HepG2 (cell line): ENCODE results near the gene NCKAP5L. TPM values are rescaled to one million over a fixed set of nuclear protein-coding genes. Genes with fewer than 3 reads are reported as not detected.

Experiments
- CENPT ChIP-seq: sonication (generic); formaldehyde crosslinking; IDR thresholded peaks from 2 replicates; pipeline ENCODE4 v1.8.0; 2022; ENCODE audit warnings: low read depth, mild to moderate bottlenecking, moderate library complexity, missing genetic modification reagents
- FOXA3 ChIP-seq: IDR thresholded peaks from 2 replicates; pipeline ENCODE4 v1.6.1; 2016; ENCODE audit warnings: missing genetic modification reagents, missing compliant biosample characterization
- GABPB1 ChIP-seq: IDR thresholded peaks from 2 replicates; pipeline ENCODE4 v1.6.1; 2016; ENCODE audit warnings: mild to moderate bottlenecking, missing genetic modification reagents, moderate library complexity, missing compliant biosample characterization
- MIER3 ChIP-seq: IDR thresholded peaks from 2 replicates; pipeline ENCODE4 v1.6.1; 2016; ENCODE audit warnings: missing compliant biosample characterization, borderline replicate concordance
- PCBP1 ChIP-seq: fragments of 200-400 bp; formaldehyde crosslinking; IDR thresholded peaks from 2 replicates; pipeline ENCODE4 v1.6.1; 2017; ENCODE audit warnings: mild to moderate bottlenecking, low read depth, low read length, borderline replicate concordance
- REPIN1 ChIP-seq: sonication (generic); formaldehyde crosslinking; IDR thresholded peaks from 2 replicates; pipeline ENCODE4 v1.8.0; 2022; ENCODE audit warnings: missing genetic modification reagents, low read depth, mild to moderate bottlenecking, borderline replicate concordance
- SIN3A ChIP-seq: IDR thresholded peaks from 2 replicates; pipeline ENCODE4 v1.6.1; 2011; ENCODE audit warnings: low read depth, mild to moderate bottlenecking, control low read depth, low read length, borderline replicate concordance
- SP4 ChIP-seq: sonication (generic); formaldehyde crosslinking; IDR thresholded peaks from 2 replicates; pipeline ENCODE4 v1.8.1; 2023; ENCODE audit warnings: mild to moderate bottlenecking, missing genetic modification reagents
- U2AF2 ChIP-seq: fragments of 200-400 bp; formaldehyde crosslinking; IDR thresholded peaks from 2 replicates; pipeline ENCODE4 v1.6.1; 2017; ENCODE audit warnings: low read depth, mild to moderate bottlenecking, low read length
- ZNF563 ChIP-seq: sonication (generic); formaldehyde crosslinking; IDR thresholded peaks from 2 replicates; pipeline ENCODE4 v1.8.0; 2022; ENCODE audit warnings: mild to moderate bottlenecking, moderate library complexity, missing genetic modification reagents
- ZNF777 ChIP-seq: sonication (generic); formaldehyde crosslinking; IDR thresholded peaks from 2 replicates; pipeline ENCODE4 v1.4.0; 2020; ENCODE audit warnings: missing genetic modification reagents
- ZNF891 ChIP-seq: sonication (generic); formaldehyde crosslinking; IDR thresholded peaks from 2 replicates; pipeline ENCODE4 v1.5.0; 2020; ENCODE audit warnings: mild to moderate bottlenecking, missing genetic modification reagents
- ZSCAN31 ChIP-seq: sonication (generic); formaldehyde crosslinking; IDR thresholded peaks from 2 replicates; pipeline ENCODE4 v1.5.0; 2020; ENCODE audit warnings: low read depth, mild to moderate bottlenecking, missing genetic modification reagents
- ZZZ3 ChIP-seq: sonication (generic); formaldehyde crosslinking; IDR thresholded peaks from 2 replicates; pipeline ENCODE4 v1.4.0; 2020; ENCODE audit warnings: missing genetic modification reagents, mild to moderate bottlenecking, borderline replicate concordance
- polyA plus RNA-seq, 8 experiments: library from polyadenylated mRNA; depleted of rRNA in 3 of 8; stranded (reverse) in 7 of 8; unstranded in 1 of 8; fragments of >200 nt; fragmentation: Illumina TruSeq in 4 of 8; extraction: Trizol in 4 of 8; gene quantifications; 2 replicates each; pipeline versions ENCODE4 v1.2.1 to v1.2.3, GENCODE V29; 2011 to 2016; ENCODE audit warnings: low read depth in 4 of 8, missing spikeins in 1 of 8, mixed read lengths in 1 of 8; ENCODE audit not compliant: insufficient read depth in 1 of 8
- total RNA-seq, 5 experiments: library from RNA; depleted of rRNA; stranded (reverse); fragments of >200 nt; fragmentation: Illumina TruSeq; extraction: Trizol; gene quantifications; 2 replicates each; pipeline ENCODE4 v1.2.3, GENCODE V29; 2016; ENCODE audit warnings: low read depth in 1 of 5
- TF ChIP-seq, protein P1 (sequence below): sonication (generic); formaldehyde crosslinking; IDR thresholded peaks from 2 replicates; pipeline ENCODE4 v1.4.0; 2020; ENCODE audit warnings: missing genetic modification reagents
- TF ChIP-seq, protein P2 (sequence below): sonication (generic); formaldehyde crosslinking; IDR thresholded peaks from 2 replicates; pipeline ENCODE4 v1.4.0; 2020; ENCODE audit warnings: missing genetic modification reagents
- TF ChIP-seq, protein P3 (sequence below): sonication (generic); formaldehyde crosslinking; IDR thresholded peaks from 2 replicates; pipeline ENCODE4 v1.5.1; 2020; ENCODE audit warnings: mild to moderate bottlenecking, missing genetic modification reagents, borderline replicate concordance
- TF ChIP-seq, protein P4 (sequence below): sonication (generic); formaldehyde crosslinking; IDR thresholded peaks from 2 replicates; pipeline ENCODE4 v1.9.0; 2021; ENCODE audit warnings: missing genetic modification reagents, borderline replicate concordance
- TF ChIP-seq, protein P5 (sequence below): sonication (generic); formaldehyde crosslinking; IDR thresholded peaks from 2 replicates; pipeline ENCODE4 v1.5.0; 2020; ENCODE audit warnings: mild to moderate bottlenecking, missing genetic modification reagents
- TF ChIP-seq, protein P6 (sequence below): IDR thresholded peaks from 2 replicates; pipeline ENCODE4 v1.6.1; 2016; ENCODE audit warnings: missing genetic modification reagents, missing compliant biosample characterization

NCKAP5L gene
- total and polyA plus RNA-seq, 2 of the 13 experiments (the other 11 are each of a cell fraction or from before 2014, with no cell fraction given) = 4.1 to 9.0 TPM

DNA sequence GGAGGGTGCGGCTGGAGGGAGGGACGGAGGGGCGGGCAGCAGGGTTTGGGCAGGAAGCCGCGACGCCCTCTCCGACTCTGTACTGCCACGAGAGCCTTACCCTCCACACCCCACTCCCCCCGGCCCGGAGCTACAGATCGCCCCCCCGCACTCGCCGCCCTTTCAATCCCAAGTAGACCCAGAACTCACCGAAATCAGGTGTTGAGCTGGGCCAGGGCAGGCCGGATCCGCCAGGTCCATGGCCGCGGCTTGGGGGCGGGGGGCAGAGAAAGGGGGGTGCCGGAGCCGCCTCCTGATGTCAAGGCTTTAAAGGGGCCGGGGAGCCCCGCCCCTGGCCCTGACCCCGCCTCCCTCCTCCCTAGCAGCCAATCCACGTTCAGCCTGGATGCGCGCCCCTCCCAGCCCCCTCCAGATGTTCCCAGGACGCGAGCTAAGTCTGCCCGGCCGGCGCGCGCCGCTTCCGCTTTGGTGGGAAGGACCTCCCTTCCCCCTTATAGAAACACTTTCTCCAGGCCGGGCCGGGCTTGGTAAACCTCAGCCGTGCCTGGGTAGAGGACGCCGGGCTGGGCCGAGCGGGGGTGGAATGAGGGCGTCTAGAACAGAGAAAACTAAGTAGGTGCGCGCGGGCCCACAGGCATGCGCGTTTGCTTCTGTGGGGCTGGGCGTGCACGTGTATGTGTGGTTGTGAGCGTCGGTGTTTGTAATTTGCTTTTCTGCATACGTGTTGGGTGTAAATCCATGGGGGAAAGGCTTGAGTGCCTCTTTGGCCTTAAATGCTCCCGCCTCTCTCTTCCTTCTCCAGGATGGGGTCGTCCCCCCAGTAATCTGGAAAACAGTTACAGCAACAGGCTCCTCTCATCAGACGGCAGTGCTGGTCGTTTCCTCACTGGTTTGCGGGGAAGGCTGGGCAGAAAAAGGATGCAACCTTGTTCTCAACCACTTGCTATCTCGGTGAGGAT, at the start of gene NCKAP5L (continued):
- TF ChIP-seq, protein P1, sequence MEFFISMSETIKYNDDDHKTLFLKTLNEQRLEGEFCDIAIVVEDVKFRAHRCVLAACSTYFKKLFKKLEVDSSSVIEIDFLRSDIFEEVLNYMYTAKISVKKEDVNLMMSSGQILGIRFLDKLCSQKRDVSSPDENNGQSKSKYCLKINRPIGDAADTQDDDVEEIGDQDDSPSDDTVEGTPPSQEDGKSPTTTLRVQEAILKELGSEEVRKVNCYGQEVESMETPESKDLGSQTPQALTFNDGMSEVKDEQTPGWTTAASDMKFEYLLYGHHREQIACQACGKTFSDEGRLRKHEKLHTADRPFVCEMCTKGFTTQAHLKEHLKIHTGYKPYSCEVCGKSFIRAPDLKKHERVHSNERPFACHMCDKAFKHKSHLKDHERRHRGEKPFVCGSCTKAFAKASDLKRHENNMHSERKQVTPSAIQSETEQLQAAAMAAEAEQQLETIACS (CRISPR knock-in tag) = 0 out of 2 replicates have a peak, but pooled peaks have one; percentile 19
- TF ChIP-seq ZNF891 (CRISPR knock-in tag) (peak; percentile 82; the same call in 1 of the 2 replicates), ZNF777 (CRISPR knock-in tag) (peak; percentile 81), MIER3 (CRISPR knock-in tag) (no peak), PCBP1 (0 out of 2 replicates have a peak, but pooled peaks have one; percentile 6), ZZZ3 (no peak), U2AF2 (no peak), SP4 (CRISPR knock-in tag) (peak; percentile 90), CENPT (CRISPR knock-in tag) (no peak), ZNF563 (CRISPR knock-in tag) (no peak), REPIN1 (peak; percentile 47; the same call in 1 of the 2 replicates), SIN3A (peak; percentile 80; the same call in 1 of the 2 replicates), FOXA3 (peak; percentile 5; the same call in 1 of the 2 replicates), ZSCAN31 (CRISPR knock-in tag) (0 out of 2 replicates have a peak, but pooled peaks have one; percentile 46), GABPB1 (CRISPR knock-in tag) (peak; percentile 77)
- TF ChIP-seq, protein P2, sequence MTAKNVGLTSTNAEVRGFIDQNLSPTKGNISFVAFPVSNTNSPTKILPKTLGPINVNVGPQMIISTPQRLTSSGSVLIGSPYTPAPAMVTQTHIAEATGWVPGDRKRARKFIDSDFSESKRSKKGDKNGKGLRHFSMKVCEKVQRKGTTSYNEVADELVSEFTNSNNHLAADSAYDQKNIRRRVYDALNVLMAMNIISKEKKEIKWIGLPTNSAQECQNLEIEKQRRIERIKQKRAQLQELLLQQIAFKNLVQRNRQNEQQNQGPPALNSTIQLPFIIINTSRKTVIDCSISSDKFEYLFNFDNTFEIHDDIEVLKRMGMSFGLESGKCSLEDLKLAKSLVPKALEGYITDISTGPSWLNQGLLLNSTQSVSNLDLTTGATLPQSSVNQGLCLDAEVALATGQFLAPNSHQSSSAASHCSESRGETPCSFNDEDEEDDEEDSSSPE = peak; percentile 56; the same call in 1 of the 2 replicates
- TF ChIP-seq, protein P3, sequence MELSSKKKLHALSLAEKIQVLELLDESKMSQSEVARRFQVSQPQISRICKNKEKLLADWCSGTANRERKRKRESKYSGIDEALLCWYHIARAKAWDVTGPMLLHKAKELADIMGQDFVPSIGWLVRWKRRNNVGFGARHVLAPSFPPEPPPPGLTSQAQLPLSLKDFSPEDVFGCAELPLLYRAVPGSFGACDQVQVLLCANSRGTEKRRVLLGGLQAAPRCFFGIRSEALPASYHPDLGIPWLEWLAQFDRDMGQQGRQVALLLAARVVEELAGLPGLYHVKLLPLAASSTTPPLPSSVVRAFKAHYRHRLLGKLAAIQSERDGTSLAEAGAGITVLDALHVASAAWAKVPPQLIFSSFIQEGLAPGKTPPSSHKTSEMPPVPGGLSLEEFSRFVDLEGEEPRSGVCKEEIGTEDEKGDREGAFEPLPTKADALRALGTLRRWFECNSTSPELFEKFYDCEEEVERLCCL (CRISPR knock-in tag) = no peak
- TF ChIP-seq, protein P4, sequence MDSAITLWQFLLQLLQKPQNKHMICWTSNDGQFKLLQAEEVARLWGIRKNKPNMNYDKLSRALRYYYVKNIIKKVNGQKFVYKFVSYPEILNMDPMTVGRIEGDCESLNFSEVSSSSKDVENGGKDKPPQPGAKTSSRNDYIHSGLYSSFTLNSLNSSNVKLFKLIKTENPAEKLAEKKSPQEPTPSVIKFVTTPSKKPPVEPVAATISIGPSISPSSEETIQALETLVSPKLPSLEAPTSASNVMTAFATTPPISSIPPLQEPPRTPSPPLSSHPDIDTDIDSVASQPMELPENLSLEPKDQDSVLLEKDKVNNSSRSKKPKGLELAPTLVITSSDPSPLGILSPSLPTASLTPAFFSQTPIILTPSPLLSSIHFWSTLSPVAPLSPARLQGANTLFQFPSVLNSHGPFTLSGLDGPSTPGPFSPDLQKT = no peak
- TF ChIP-seq, protein P5, sequence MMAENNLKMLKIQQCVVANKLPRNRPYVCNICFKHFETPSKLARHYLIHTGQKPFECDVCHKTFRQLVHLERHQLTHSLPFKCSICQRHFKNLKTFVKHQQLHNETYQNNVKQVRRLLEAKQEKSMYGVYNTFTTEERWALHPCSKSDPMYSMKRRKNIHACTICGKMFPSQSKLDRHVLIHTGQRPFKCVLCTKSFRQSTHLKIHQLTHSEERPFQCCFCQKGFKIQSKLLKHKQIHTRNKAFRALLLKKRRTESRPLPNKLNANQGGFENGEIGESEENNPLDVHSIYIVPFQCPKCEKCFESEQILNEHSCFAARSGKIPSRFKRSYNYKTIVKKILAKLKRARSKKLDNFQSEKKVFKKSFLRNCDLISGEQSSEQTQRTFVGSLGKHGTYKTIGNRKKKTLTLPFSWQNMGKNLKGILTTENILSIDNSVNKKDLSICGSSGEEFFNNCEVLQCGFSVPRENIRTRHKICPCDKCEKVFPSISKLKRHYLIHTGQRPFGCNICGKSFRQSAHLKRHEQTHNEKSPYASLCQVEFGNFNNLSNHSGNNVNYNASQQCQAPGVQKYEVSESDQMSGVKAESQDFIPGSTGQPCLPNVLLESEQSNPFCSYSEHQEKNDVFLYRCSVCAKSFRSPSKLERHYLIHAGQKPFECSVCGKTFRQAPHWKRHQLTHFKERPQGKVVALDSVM (CRISPR knock-in tag) = peak; percentile 16; the same call in 1 of the 2 replicates
- TF ChIP-seq, protein P6, sequence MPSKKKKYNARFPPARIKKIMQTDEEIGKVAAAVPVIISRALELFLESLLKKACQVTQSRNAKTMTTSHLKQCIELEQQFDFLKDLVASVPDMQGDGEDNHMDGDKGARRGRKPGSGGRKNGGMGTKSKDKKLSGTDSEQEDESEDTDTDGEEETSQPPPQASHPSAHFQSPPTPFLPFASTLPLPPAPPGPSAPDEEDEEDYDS (CRISPR knock-in tag) = peak; percentile 95
